NB4 (cell line): ENCODE results near the gene NAA10.

Source experiments
- MYC ChIP-seq: IDR thresholded peaks from 2 replicates; pipeline ENCODE4 v1.6.1; 2011; ENCODE audit warnings: low read depth, low read length
- POLR2A ChIP-seq: IDR thresholded peaks from 2 replicates; pipeline ENCODE4 v1.6.1; 2011; ENCODE audit warnings: mild to moderate bottlenecking; ENCODE audit not compliant: insufficient read length; ENCODE audit errors: extremely low read depth
- TF ChIP-seq, protein P1 (sequence below): IDR thresholded peaks from one replicate; pipeline ENCODE4 v1.5.1; 2012; ENCODE audit warnings: low read depth, low read length
- TF ChIP-seq, protein P2 (sequence below): IDR thresholded peaks from 2 replicates; pipeline ENCODE4 v1.6.1; 2011; ENCODE audit warnings: low read depth, low read length

DNA sequence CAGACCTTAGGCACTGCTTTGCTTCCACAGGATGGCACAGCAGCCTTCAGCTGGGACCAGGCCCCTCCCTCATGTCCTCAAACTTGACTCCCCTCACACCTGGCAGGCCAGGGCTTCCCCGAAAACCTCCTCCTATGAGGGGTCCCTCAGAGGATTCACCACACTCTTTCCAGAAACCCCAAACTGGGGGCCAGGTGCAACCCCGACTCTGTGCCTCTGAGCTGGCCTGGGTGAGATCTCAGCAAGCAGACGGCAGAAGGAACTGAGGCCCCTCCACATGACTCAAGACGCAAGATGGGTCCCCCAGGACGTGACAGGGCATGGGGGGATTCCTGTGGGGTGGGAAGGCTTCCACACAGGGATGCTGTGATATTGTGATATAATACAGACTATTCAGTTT, 30.6 kb upstream of the NAA10 start:
- TF ChIP-seq, protein P1, sequence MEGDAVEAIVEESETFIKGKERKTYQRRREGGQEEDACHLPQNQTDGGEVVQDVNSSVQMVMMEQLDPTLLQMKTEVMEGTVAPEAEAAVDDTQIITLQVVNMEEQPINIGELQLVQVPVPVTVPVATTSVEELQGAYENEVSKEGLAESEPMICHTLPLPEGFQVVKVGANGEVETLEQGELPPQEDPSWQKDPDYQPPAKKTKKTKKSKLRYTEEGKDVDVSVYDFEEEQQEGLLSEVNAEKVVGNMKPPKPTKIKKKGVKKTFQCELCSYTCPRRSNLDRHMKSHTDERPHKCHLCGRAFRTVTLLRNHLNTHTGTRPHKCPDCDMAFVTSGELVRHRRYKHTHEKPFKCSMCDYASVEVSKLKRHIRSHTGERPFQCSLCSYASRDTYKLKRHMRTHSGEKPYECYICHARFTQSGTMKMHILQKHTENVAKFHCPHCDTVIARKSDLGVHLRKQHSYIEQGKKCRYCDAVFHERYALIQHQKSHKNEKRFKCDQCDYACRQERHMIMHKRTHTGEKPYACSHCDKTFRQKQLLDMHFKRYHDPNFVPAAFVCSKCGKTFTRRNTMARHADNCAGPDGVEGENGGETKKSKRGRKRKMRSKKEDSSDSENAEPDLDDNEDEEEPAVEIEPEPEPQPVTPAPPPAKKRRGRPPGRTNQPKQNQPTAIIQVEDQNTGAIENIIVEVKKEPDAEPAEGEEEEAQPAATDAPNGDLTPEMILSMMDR = no peak
- TF ChIP-seq POLR2A (no peak), MYC (no peak)
- TF ChIP-seq, protein P2, sequence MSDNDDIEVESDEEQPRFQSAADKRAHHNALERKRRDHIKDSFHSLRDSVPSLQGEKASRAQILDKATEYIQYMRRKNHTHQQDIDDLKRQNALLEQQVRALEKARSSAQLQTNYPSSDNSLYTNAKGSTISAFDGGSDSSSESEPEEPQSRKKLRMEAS = no peak
